NCI-H510A (cell line): ENCODE data around the gene LMAN1.

Source experiments
- DNase-seq: peaks from one replicate; lab custom pipeline; 2025; lab: John Stamatoyannopoulos, UW

Gene LMAN1

GRCh38 chr18:59358712-59359575, at the start of gene LMAN1:
LMAN1 (minus strand) TSS chr18:59359265; CDS start chr18:59359244, 21 bp downstream.
- DNase-seq: peak; percentile 95

GRCh38 chr18:59402432-59403090, 43.5 kb upstream of the LMAN1 start:
- DNase-seq: peak; percentile 96

GRCh38 chr18:59400407-59400806, 41.3 kb upstream of the LMAN1 start:
- no peak for DNase-seq

- DNase-seq: no peak
Observed at GRCh38 chr18:59395226-59396175, 36.4 kb upstream of the LMAN1 start.

GRCh38 chr18:59393381-59393780, 34.3 kb upstream of the LMAN1 start:
- no peak for DNase-seq

- DNase-seq: no peak
Observed at GRCh38 chr18:59388817-59389216, 29.8 kb upstream of the LMAN1 start.

GRCh38 chr18:59387687-59388565, 28.9 kb upstream of the LMAN1 start:
- DNase-seq: peak; percentile 51

GRCh38 chr18:59386909-59387686, 28.0 kb upstream of the LMAN1 start:
- DNase-seq: no peak

- DNase-seq: no peak
Observed at GRCh38 chr18:59385191-59385590, 26.1 kb upstream of the LMAN1 start.

GRCh38 chr18:59383851-59384250, 24.8 kb upstream of the LMAN1 start:
- DNase-seq: peak; percentile 82

- no peak for DNase-seq
Observed at GRCh38 chr18:59382383-59382782, 23.3 kb upstream of the LMAN1 start.

GRCh38 chr18:59381949-59382348, 22.9 kb upstream of the LMAN1 start:
- DNase-seq: no peak

- DNase-seq: no peak
Observed at GRCh38 chr18:59380706-59381105, 21.6 kb upstream of the LMAN1 start.

- no peak for DNase-seq
Observed at GRCh38 chr18:59379772-59380522, 20.9 kb upstream of the LMAN1 start.

GRCh38 chr18:59377613-59378337, 18.7 kb upstream of the LMAN1 start:
- no peak for DNase-seq

- no peak for DNase-seq
Observed at GRCh38 chr18:59376351-59376935, 17.4 kb upstream of the LMAN1 start.

- no peak for DNase-seq
Observed at GRCh38 chr18:59374128-59374527, 15.1 kb upstream of the LMAN1 start.

- no peak for DNase-seq
Observed at GRCh38 chr18:59372975-59373374, 13.9 kb upstream of the LMAN1 start.

- no peak for DNase-seq
Observed at GRCh38 chr18:59360381-59360780, 1.3 kb upstream of the LMAN1 start.
